Aorta (tissue), 5 donors: Measurements from ENCODE around the gene ARMC9. TPM values are rescaled to one million over a fixed set of nuclear protein-coding genes. Genes with fewer than 3 reads are reported as not detected.
"Not testable (repeated sequence)": the region's sequence is repeated elsewhere in the genome, so short reads cannot be mapped to it uniquely, and the experiment has no call there.

Experiments
- ATAC-seq: fragments of 200-7000 bp; cut with Tn5 transposase; one replicate; pipeline ENCODE4 v1.9.1; 2022; ENCODE audit warnings: moderate library complexity; ENCODE audit not compliant: low FRiP score
- DNase-seq, 2 donors: peaks; one replicate each; pipeline ENCODE4 v3.0.0-alpha.2; 2020
- H3K27ac ChIP-seq, 2 donors: one replicate each; pipeline ENCODE4 v1.5.1; 2013; ENCODE audit warnings: low read length in 2 of 2, mild to moderate bottlenecking in 2 of 2, moderate library complexity in 2 of 2, control low read depth in 1 of 2, inconsistent platforms in 1 of 2, low read depth in 1 of 2
- H3K27me3 ChIP-seq, 2 donors: one replicate each; pipeline ENCODE4 v1.6.1; 2013; ENCODE audit warnings: control low read depth in 1 of 2, low read length in 1 of 2, mild to moderate bottlenecking in 1 of 2, moderate library complexity in 1 of 2; ENCODE audit not compliant: insufficient read depth in 2 of 2, control insufficient read depth in 1 of 2
- H3K36me3 ChIP-seq, 2 donors: one replicate each; pipeline ENCODE4 v1.6.1; 2013; ENCODE audit warnings: control low read depth in 1 of 2, low read length in 1 of 2, mild to moderate bottlenecking in 1 of 2; ENCODE audit not compliant: insufficient read depth in 2 of 2, control insufficient read depth in 1 of 2
- H3K4me1 ChIP-seq, 2 donors: one replicate each; pipeline ENCODE4 v1.6.1; 2013; ENCODE audit warnings: low read length in 2 of 2, control low read depth in 1 of 2, mild to moderate bottlenecking in 1 of 2, moderate library complexity in 1 of 2; ENCODE audit not compliant: insufficient read depth in 2 of 2, control insufficient read depth in 1 of 2
- H3K4me3 ChIP-seq, 2 donors: one replicate each; pipeline ENCODE4 v1.5.1; 2013; ENCODE audit warnings: low read length in 2 of 2, control low read depth in 1 of 2, mild to moderate bottlenecking in 1 of 2
- H3K9me3 ChIP-seq: one replicate; pipeline ENCODE4 v1.6.1; 2013; ENCODE audit warnings: mild to moderate bottlenecking, low read length; ENCODE audit not compliant: control insufficient read depth
- WGBS, 2 donors: extraction: QIAGEN DNeasy Blood & Tissue Kit; methylation state at CpG; one replicate each; pipeline ENCODE4 v1.1.7; 2013; 5-methylcytosine and 5-hydroxymethylcytosine counted together
- intact Hi-C, 2 donors: fragments of 100-400 bp; cut with DNase I; formaldehyde crosslinking; loops; one replicate each; pipeline versions ENCODE4 v1.14.2 to v1.15.0; 2022
- polyA plus RNA-seq, 2 donors: library from polyadenylated mRNA; stranded (reverse); fragments of 200-250 nt; gene quantifications; one replicate each; pipeline ENCODE4 v1.2.3, GENCODE V29; 2013
- total RNA-seq, 2 donors: library from RNA; stranded (reverse); fragmentation: NEBNext Ultra II Directional; extraction: Animal tissue kit (Norgen Biotek cat#: 25700); gene quantifications; one replicate each; pipeline ENCODE4 v1.2.1, GENCODE V29; 2021
- donor health status: healthy with polysubstance abuse.
- donor health status: Bipolar disorder and iron deficiency.
- donor health status: DM: no; HTN: no; CAD: no.
- donor health status: DM: no; HTN: no; CAD: no.
- donor health status: DM: yes; HTN: yes; CAD: no.

The ARMC9 gene
- total and polyA plus RNA-seq, 4 donors: 6.9 to 86.8 (median 30.6) TPM

DNA sequence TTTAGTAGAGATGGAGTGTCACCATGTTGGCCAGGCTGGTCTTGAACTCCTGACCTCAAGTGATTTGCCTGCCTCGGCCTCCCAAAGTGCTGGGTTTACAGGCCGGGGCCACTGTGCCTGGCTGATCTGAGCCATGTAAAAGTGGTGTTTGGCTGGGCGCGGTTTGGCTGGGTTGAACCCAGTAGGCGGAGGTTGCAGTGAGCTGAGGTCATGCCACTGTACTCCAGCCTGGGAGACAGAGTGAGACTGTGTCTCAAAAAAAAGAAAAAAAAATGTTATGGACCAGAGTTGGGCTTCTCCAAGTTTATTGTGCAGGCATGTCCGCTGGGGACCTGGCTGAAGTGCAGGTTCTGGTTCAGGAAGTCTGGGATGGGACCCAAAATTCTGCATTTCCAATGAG lies 54.9 kb downstream of the ARMC9 start:
- ATAC-seq: not testable (repeated sequence)

DNA sequence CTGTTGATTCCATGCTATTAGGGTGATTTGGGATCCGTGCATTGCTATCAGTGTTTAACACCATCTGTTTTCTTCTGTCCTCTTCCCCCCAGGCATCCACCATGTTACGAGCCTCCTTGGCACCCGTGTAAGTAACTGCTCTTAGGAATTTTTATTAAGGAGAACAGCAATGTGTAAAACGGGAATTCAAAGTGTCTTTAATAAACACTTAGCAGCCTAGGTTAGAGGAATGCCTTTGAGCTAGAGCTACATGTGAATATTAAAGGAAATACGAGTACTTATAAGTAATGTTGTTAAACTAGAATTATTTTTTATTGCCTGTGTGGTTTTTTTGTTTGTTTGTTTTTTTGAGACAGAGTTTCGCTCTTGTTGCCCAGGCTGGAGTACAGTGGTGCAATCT lies 58.1 kb downstream of the ARMC9 start:
- intact Hi-C loops: no loop called here
- no peak for DNase-seq
- peaks cover 3 to 6% of the 10 kb centered on the region in 2 donors for H3K36me3 ChIP-seq
- ATAC-seq: no peak
- no peaks in the 10 kb centered on the region for H3K9me3 ChIP-seq
- H3K27ac ChIP-seq: no peak overlapping the region
- H3K4me3 ChIP-seq: no peak overlapping the region
- 84% methylated on average over 6 of the region's 6 CpGs for WGBS, 2 donors
- no peaks in the 10 kb centered on the region for H3K27me3 ChIP-seq
- no peaks in the 10 kb centered on the region for H3K4me1 ChIP-seq

More for the DNA sequence above, 54.9 kb downstream of the ARMC9 start:
- H3K36me3 ChIP-seq, intact Hi-C loops, H3K9me3 ChIP-seq, H3K27ac ChIP-seq, DNase-seq, H3K4me1 ChIP-seq, H3K4me3 ChIP-seq, H3K27me3 ChIP-seq: not testable (repeated sequence)
- 68 to 77% methylated on average over 6 of the region's 6 CpGs for WGBS, 2 donors

DNA sequence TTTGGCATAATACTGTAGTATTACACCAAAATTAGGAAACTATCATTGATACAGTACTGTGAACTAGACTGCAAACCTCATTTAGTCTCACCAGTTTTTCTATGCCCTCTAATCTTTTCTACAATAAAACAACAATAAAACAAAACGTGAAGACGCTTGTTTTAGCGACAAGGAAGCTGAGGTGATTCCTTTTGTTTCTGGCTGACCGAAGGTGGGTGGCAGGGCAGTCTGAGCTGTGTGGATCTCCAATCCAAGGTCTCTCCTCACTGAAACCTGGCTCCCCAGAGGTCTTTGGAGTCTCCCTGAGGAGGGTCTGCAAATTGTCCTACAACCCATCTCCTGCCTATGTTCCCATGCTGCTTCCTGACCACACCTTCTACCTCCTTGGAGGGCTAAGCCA lies 59.3 kb downstream of the ARMC9 start:
- H3K36me3 ChIP-seq: peaks cover 4 to 6% of the 10 kb centered on the region in 2 donors
- WGBS, 2 donors: 82 to 87% methylated on average over 4 of the region's 4 CpGs
- no peak for DNase-seq

DNA sequence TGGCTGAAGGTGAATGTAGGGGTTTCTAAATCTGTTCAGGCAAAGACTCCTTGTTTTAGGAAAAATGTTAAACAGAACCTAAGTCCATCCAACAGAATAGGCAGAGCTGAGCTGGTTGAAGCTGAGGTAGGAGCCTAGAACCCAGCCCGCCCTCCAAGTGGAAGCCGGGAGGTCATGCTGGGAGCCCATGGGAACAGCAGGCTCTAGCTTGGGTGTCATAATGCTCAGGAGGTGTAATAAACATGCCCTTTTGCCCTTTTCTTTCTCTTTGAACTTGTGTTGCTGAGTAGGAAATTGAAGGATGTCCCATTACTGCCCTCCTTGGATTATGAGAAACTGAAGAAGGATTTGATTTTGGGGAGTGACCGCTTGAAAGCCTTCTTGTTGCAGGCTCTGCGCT lies 60.3 kb downstream of the ARMC9 start:
- intact Hi-C loops: no loop called here
- Histone ChIP-seq H3K27ac (no peak overlapping the region), H3K9me3 (no peaks in the 10 kb centered on the region), H3K4me1 (no peaks in the 10 kb centered on the region), H3K4me3 (no peak overlapping the region), H3K36me3 (peaks cover 7 to 10% of the 10 kb centered on the region in 2 donors), H3K27me3 (no peaks in the 10 kb centered on the region)
- WGBS, 2 donors: 96 to 98% methylated on average over 4 of the region's 4 CpGs
- ATAC-seq (no peak), DNase-seq (no peak)

More for the DNA sequence above, 59.3 kb downstream of the ARMC9 start:
- Histone ChIP-seq H3K9me3 (no peaks in the 10 kb centered on the region), H3K27ac (no peak overlapping the region), H3K4me3 (no peak overlapping the region), H3K4me1 (no peaks in the 10 kb centered on the region), H3K27me3 (no peaks in the 10 kb centered on the region)
- no peak for ATAC-seq
- intact Hi-C loops: no loop called here

DNA sequence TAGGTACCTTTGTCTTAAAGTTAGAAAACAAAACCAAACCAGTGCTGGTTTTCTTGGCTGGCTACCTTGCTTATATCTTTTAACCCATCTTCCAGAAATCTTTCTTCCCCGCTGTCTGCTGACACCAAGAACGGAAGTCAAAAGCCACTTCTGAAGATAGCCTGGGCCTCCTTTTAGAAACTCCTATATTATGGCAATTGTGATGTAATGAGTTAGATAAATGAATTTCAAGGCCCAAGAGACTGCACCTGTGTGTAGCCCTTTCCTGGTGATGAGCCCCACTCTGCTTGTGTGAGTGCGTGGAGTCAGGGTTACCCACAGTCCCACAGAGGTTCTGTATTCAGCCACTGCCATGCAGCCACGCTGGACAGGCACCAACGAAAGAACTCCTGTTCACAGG lies 60.7 kb downstream of the ARMC9 start:
- no peaks in the 10 kb centered on the region for H3K27me3 ChIP-seq
- H3K4me3 ChIP-seq: no peak overlapping the region
- H3K4me1 ChIP-seq: no peaks in the 10 kb centered on the region
- WGBS, 2 donors: 94 to 95% methylated on average over 5 of the region's 5 CpGs
- no peaks in the 10 kb centered on the region for H3K9me3 ChIP-seq
- ATAC-seq (no peak), DNase-seq (no peak)
- intact Hi-C loops: no loop called here
- no peak overlapping the region for H3K27ac ChIP-seq
- peaks cover 7 to 10% of the 10 kb centered on the region in 2 donors for H3K36me3 ChIP-seq

DNA sequence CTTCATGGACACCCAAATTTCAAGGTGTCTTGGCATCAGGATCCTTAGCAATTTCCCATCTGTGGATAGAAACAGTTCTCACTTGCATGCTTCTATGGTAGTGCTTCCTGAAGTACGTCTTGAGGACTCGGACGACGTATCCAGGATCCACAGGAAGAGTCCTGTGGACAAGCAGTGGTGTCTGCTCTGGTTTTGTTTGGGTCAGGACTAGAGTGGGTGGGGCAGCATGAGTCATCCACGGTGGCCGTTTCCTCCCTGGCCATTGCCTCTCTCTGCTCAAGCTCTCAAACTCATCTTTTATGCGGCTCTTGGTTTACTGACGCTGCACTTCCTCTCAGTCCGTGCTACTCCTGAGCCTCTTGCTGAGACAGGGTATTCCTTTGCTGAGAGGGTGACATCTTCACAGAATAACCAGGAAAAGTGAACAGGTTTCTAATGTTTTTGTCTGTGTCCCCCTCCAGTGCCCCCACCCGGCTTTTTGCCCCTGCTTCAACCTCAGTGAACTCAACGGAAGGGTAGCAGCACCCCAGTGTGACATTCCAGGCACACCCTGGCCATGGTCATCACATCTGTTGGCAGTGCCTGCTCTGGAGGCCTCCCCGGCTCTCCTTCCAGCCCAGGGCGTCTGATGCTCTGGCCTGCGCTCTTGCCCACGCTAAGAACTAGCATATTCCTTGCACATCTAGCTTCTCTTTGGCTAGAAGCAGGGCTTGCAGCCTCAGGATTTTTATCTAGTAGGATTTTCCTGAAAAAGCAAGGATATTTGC lies 62.2 kb downstream of the ARMC9 start:
- DNase-seq: peak in 1 of 2 donors; percentile 64

DNA sequence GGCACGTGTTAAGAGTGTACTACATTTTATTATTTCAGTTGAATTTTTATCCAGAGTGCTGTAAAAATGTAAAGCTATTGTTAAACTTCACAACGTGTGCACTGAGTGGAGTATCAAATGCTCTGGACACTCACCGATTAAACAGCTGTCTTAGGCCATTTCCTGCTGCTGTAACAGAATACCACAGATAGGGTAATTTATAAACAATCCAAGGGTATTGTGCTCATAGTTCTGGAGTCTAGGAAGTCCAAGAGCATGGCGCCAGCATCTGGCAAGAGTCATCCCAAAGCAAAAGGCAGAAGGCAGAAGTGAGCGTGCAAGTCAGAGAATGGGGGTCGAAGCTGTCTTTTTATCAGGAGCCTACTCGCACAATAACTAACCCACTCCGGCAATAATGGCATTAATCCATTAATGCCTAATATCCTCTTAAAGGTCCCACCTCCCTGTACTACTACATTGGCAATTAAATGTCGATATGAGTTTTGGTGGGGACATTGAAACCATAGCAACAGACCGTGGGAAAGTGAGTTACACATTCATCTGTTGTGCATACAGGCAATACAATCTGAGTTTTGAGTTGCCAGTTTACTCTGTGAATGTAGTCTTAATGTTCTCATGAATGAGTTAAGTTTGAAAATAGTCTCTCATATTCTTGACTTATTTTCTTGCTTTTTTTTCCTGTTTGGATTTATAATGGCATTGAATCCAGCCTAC lies 64.8 kb downstream of the ARMC9 start:
- Histone ChIP-seq H3K36me3 (peaks cover 10 to 16% of the 10 kb centered on the region in 2 donors), H3K9me3 (no peaks in the 10 kb centered on the region), H3K27ac (no peak overlapping the region), H3K4me1 (no peaks in the 10 kb centered on the region), H3K27me3 (no peaks in the 10 kb centered on the region), H3K4me3 (no peak overlapping the region)
- WGBS, 2 donors: 88 to 89% methylated on average over 10 of the region's 10 CpGs
- ATAC-seq (no peak), DNase-seq (no peak)
- intact Hi-C loops: no loop called here

More for the DNA sequence above, 62.2 kb downstream of the ARMC9 start:
- Histone ChIP-seq H3K27me3 (no peaks in the 10 kb centered on the region), H3K4me1 (no peaks in the 10 kb centered on the region), H3K4me3 (no peak overlapping the region), H3K27ac (no peak overlapping the region), H3K9me3 (no peaks in the 10 kb centered on the region), H3K36me3 (peaks cover 7 to 10% of the 10 kb centered on the region in 2 donors)
- intact Hi-C loops: no loop called here
- WGBS, 2 donors: 78 to 83% methylated on average over 15 of the region's 15 CpGs
- ATAC-seq: peak; percentile 13

DNA sequence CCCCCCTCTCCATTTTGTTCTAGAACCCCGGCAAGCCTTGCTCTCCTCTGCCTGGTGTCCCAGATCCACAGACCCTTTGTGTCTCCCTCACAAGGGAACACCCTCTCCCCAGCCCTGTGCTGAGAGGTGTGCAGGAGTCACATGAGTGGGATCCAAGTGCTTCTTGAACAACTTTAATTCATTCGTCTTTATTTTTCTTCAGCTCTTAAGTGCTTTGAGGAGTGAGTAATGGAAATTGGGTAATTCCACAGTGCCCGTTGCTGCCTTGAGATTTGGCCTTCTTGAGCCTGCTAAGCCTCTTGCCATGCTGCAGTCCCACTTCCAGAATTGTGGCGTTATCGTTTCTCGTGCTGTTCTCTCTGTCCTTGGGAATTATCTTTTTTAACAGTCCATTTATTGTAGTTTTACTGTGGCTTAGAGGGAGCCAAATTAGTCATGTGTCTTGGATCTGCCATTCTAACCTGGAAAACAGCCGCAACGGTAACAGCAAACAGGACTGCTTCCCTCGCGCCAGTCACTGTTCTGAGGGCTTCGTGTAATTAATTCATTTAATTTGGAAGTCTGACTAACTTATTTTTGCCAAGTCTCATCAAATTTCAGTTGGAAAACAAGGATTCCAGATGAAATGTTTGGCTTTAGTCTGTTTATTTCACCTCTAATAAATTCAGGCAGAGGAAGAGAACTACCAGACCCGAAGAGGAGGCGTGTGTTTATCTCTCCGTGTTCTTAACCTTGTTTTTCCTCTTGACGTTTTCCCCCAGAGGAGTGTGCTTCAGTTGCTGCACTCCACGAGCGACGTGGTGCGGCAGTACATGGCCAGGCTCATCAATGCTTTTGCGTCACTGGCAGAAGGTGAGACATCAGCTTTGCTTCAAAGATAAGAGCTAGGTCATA lies 72.0 kb downstream of the ARMC9 start:
- Histone ChIP-seq H3K4me1 (no peaks in the 10 kb centered on the region), H3K27me3 (no peaks in the 10 kb centered on the region), H3K27ac (no peak overlapping the region), H3K4me3 (no peak overlapping the region), H3K36me3 (peaks cover 10 to 23% of the 10 kb centered on the region in 2 donors), H3K9me3 (no peaks in the 10 kb centered on the region)
- ATAC-seq (no peak), DNase-seq (no peak)
- 83 to 86% methylated on average over 20 of the region's 20 CpGs for WGBS, 2 donors
- intact Hi-C loops: no loop called here
